H1 (cell line): ENCODE results near the gene TMEM181. TPM values are rescaled to one million over a fixed set of nuclear protein-coding genes. Genes with fewer than 3 reads are reported as not detected.

ENCODE experiments used
- ATF2 ChIP-seq: IDR thresholded peaks from 2 replicates; pipeline ENCODE4 v1.6.1; 2012; ENCODE audit warnings: low read length, inconsistent platforms
- BACH1 ChIP-seq: IDR thresholded peaks from 2 replicates; pipeline ENCODE4 v1.6.1; 2012; ENCODE audit warnings: low read length, improper control_type of control experiment
- BCL11A ChIP-seq, 2 experiments: IDR thresholded peaks; one replicate each; pipeline ENCODE4 v1.6.1; 2011; ENCODE audit warnings: low read depth in 2 of 2, low read length in 2 of 2, mild to moderate bottlenecking in 2 of 2
- CHD7 ChIP-seq: fragments of 300-600 bp; sonication (generic); IDR thresholded peaks from 2 replicates; pipeline ENCODE4 v1.7.1; 2012; ENCODE audit warnings: low read length, moderate library complexity, mild to moderate bottlenecking, inconsistent platforms; ENCODE audit not compliant: insufficient replicate concordance
- EGR1 ChIP-seq: IDR thresholded peaks from 2 replicates; pipeline ENCODE4 v1.6.1; 2011; ENCODE audit warnings: low read depth, low read length, borderline replicate concordance
- SIX5 ChIP-seq: IDR thresholded peaks from 2 replicates; pipeline ENCODE4 v1.6.1; 2011; ENCODE audit warnings: mild to moderate bottlenecking, low read depth, low read length
- SP1 ChIP-seq: IDR thresholded peaks from 2 replicates; pipeline ENCODE4 v1.6.1; 2011; ENCODE audit warnings: low read depth, low read length
- TEAD4 ChIP-seq: IDR thresholded peaks from 2 replicates; pipeline ENCODE4 v1.6.1; 2012; ENCODE audit warnings: low read depth, low read length, inconsistent platforms, mixed read lengths
- polyA plus RNA-seq, 7 experiments: library from polyadenylated mRNA; depleted of rRNA in 3 of 7; stranded (reverse) in 5 of 7; unstranded in 2 of 7; fragments of >200 nt in 5 of 7; fragments of 200-250 nt in 2 of 7; gene quantifications; 1 replicate in 5 of 7; 2 replicates in 1 of 7; 4 replicates in 1 of 7; pipeline versions ENCODE4 v1.2.1 to v1.2.3, GENCODE V29; 2011 to 2013; ENCODE audit warnings: missing spikeins in 2 of 7, mixed read lengths in 2 of 7
- total RNA-seq: library from RNA; stranded (reverse); fragmentation: NEBNext Ultra II Directional; extraction: Animal tissue kit (Norgen Biotek cat#: 25700); gene quantifications from 2 replicates; pipeline ENCODE4 v1.2.1, GENCODE V29; 2021

TMEM181 gene
- total and polyA plus RNA-seq, 2 of the 8 experiments (the other 6 are each of a cell fraction or from before 2014, with no cell fraction given), result 8.6 to 19.0 TPM

- TF ChIP-seq CHD7 (no peak), TEAD4 (no peak), ATF2 (no peak), BACH1 (no peak), BCL11A (IDR thresholded peaks at IDR 0.05; ENCODE audit: low read depth in 2 of 2, low read length in 2 of 2) (no peak), EGR1 (no peak), SIX5 (no peak), SP1 (no peak)
Measured at GRCh38 chr6:158568549-158568948, 8.7 kb downstream of the TMEM181 start (continued).
